Fibroblast of skin of left quadriceps (primary cell): ENCODE results near the gene SNTG2.

Experiments
- DNase-seq, 2 experiments: peaks; one replicate each; pipeline ENCODE4 v3.0.0-alpha.2; 2013; ENCODE audit warnings: low read depth in 2 of 2

Gene SNTG2

DNA sequence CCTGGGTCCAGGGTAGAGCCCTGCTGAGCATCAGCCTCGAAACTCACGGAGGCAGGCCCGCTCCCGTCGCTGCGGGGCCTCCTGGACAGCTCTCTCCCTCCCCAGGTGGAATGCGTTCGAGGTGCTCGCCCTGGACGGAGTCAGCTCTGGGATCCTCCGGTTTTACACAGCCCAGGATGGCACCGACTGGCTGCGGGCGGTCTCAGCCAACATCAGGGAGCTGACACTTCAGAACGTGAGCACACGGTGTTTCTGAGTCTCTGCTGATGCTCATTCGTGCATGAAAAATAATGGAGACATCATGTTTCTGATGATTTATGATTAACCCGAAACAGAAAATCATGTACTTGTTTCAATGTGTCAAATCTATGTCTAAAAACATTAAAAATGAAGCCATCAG is 287.1 kb downstream of the SNTG2 start:
- no peak for DNase-seq

- no peak for DNase-seq
Observed at GRCh38 chr2:1238598-1239138, 288.0 kb downstream of the SNTG2 start.

GRCh38 chr2:1245193-1245592 is 294.5 kb downstream of the SNTG2 start:
- no peak for DNase-seq

DNA sequence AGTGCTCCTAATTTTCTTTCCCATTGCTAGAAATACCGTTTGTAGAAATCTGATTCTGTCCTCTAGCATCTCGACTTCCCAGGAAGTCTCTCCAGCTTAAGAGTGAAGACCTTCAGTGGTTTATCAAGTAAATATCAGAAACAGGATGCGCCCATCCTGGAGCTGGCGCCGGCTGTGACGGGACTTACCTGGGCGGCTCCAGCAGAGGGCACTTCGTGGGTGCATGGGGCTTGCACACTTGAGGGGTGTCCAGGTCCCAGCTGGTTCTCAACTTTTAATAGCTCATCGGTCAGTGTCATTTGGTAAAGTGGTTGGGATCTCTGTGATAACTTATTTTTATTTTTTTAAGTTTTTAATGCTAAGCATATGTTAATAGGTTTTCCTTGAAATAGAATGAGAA is 295.6 kb downstream of the SNTG2 start:
- DNase-seq = no peak

- DNase-seq = no peak
Observed at GRCh38 chr2:1246991-1247390, 296.3 kb downstream of the SNTG2 start.

DNA sequence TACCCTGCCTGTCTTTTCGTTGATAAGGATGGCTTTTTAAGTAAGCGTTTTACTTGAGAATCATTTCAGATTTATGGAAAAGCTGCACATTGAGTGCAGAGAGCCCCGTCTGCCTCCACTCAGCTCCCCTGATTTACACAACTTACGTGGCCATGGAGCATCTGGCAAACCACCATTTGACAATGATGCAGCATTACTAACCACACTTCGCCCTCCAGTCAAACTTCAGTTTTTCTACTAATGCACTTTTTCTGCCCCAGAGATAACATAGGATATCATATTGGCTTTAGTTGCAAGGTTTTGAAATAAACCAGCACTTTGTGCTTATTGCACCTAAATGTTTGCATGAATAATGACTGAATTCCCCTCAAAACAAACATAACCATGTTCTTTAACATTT is 297.5 kb downstream of the SNTG2 start:
- no peak for DNase-seq

GRCh38 chr2:1249897-1250687 is 299.4 kb downstream of the SNTG2 start:
- no peak for DNase-seq

DNA sequence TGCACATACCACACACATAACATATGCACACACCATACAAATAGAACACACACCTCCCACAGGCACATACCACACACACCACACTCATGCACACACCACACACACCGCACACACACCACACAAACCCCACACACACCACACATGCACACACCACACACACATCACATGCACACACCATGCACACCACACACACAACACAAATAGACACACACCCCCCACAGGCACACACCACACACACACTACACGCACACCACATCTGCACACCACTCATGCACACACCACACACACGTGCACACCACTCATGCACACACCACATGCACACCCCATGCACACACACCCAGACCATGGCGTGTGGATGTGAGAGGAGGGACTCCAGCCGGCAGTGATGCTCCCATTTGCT is 300.9 kb downstream of the SNTG2 start:
- DNase-seq = no peak

DNA sequence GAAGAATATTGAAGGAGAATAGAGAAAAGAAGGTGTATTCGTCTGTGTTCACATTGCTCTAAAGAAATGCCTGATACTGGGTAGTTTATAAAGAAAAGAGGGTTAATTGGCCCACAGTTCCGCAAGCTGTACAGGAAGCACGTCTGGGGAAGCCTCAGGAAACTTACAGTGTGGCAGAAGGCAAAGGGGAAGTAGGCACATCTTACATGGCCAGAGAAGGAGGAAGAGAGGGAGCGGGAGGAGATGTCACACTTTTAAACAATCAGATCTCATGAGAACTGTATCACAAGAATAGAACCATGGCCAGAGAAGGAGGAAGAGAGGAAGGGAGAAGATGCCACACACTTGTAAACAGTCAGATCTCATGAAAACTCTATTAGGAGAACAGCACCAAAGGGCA is 303.0 kb downstream of the SNTG2 start:
- DNase-seq = no peak

DNA sequence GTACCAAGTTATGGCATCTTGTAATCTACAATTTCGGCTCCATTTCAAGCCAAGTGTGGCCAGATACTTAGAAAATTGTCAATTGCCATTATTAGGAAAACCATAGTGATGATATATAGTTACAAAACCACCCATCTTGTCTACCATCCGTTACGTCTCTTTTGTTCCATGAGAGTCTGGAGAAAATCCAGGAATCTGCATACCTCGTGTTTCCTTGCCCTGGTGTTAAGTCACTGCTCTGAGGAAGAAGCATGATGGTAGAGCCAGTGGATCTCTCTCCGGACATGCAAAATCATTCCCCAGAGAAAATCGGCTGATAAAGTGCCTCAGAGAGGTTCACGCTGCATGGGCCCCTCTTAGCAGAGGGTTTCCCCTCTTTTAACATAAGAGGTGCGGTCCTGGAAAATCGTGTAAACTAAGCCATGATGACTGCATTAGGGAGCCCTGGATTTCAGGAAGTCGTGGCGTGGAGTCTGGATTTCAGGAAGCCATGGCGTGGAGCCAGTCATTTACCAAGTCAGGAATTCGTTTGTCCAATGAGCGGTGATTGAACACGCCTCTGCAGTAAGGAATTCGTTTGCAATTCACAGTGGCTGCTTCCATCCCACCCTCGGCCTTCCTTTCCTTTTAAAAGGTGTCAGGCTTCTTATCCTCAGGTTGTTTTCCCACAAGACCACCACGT is 304.2 kb downstream of the SNTG2 start:
- no peak for DNase-seq

- no peak for DNase-seq
Observed at GRCh38 chr2:1256632-1257324, 306.1 kb downstream of the SNTG2 start.

DNA sequence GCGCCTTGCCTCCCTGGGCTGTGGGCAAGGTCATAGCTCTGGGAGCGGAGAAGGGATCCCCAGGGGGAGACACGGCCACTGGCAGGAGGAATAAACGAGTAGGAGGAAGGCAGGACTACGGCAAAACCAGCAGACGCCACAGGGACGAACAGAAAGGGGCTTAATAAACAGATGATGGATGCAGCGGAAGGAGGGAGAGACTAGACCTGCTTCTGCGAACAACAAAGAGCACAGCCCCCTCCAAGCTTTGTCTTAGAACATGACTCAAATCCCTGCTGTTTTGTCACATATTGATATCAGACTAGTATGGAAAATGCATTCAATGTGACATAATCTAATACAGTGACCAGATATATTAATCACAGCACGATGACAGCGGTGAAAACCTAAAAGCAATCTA is 306.7 kb downstream of the SNTG2 start:
- DNase-seq = no peak

DNA sequence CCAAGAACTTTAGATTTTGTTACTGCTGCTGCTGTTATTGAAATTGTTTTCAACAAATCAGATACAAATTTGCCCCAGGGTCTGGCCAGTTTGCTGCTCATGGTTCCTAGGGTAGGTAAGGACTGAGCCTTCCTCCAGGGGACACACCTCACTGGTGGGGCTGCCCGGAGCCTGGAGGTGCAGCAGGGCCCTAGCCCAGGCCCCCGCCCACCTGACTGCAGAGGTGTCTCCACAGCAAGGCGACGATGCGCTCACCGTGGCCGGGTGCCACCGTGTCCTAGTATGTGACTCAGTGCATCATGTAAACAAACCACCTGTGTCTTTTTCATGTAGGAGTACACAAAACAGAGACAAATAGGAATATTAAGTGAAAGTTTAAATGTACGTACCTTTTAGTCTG is 309.1 kb downstream of the SNTG2 start:
- DNase-seq = no peak

- DNase-seq = no peak
Observed at GRCh38 chr2:1262609-1263008, 312.0 kb downstream of the SNTG2 start.

- DNase-seq = no peak
Observed at GRCh38 chr2:1265454-1265853, 314.8 kb downstream of the SNTG2 start.

GRCh38 chr2:1266351-1266750 is 315.7 kb downstream of the SNTG2 start:
- no peak for DNase-seq

GRCh38 chr2:1268034-1268433 is 317.4 kb downstream of the SNTG2 start:
- no peak for DNase-seq

DNA sequence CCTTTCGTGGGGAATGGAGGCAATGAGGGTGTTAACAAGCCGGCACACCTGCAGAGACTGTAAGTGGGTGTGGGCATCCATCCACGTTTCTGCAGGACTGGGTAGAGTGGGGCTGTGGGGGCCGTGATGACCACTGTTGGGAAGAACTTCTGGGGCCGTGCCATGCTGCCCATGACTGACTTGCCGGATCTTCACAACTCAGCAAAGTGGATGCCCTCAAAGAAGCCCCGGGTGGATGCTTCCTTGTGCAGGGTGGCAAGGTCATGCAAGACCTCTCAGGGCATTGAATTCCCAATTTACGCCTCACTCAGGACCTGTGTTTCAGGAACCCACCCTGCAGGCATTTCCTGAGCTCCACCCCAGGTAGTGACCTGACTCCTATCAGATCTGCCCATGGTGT is 319.2 kb downstream of the SNTG2 start:
- no peak for DNase-seq

DNA sequence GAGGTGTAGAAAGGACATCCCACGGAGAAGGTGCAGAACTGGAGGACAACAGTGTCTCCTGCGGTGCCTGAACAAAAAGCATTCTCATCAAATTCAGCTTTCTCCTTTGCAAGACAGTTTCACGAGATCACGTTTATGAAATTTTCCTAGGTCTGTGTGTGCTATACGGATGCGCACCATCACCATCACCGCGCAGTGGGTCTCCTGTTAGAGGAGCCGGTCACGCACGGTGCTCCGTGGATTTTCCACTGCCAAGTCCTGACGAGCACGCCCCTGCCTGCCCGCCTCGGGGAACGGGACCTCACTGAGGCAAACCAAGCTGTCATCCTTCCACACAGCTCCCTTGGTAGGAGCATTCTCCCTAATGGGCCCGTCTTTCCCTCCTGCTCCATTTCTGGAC is 322.2 kb downstream of the SNTG2 start:
- DNase-seq = no peak

- DNase-seq = no peak
Observed at GRCh38 chr2:1277634-1278033, 327.0 kb downstream of the SNTG2 start.

DNA sequence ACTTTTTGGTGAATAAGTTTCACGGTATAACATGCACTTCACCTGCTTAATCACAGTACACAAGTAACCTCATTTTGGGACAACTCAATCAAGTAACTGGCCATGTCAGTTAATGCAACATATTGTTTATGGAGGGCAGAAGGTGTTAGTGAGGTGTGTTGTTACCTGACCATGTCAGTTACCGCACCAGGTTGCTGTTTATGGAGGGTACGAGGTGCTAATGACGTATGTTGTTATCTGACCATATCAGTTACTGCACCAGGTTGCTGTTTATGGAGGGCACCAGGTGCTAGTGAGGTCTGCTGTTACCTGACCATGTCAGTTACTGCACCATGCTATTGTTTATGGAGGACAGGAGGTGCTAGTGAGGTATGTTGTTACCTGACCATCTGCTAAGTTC is 327.5 kb downstream of the SNTG2 start:
- DNase-seq = no peak

DNA sequence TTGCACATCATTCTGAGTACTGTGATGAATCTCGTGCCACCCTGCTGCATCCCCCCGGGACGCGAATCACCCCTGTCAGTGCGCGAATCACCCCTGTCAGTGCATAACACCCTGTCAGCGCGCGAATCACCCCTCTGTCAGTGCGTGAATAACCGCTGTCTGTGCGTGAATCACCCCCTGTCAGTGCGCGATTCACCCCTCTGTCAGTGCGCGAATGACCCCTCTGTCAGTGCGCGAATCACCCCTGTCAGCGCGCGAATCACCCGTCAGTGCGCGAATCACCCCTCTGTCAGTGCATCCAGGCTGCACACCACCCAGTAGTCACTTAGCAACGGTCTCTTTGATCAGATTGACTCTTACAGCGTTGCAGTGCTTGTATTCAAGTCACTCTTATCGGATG is 328.2 kb downstream of the SNTG2 start:
- no peak for DNase-seq

DNA sequence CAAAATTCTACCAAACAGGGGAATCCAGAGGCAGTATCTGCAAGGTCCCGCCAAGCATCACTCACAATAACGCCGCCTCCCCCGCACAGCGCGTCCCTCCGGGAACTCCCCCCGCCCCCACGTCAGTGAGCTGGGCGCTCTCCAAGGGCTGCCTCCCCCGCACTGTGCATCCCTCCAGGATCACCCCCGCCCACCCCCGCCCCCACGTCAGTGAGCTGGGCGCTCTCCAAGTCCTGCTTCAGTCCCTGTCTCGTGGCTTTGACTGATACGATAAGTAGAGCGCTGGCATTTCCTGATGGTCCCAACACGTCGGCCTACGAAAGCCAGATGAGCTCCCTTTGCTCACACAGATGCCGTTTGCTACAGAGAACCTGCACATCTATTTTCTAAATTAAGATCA is 331.9 kb downstream of the SNTG2 start:
- DNase-seq = peak in 1 of 2 experiments; percentile 0
